COLO668 (cell line): ENCODE measurements around the gene INMT.

ENCODE experiments used
- DNase-seq: peaks from one replicate; lab custom pipeline; 2025; ENCODE audit not compliant: unreplicated experiment; lab: John Stamatoyannopoulos, UW

INMT gene

DNA sequence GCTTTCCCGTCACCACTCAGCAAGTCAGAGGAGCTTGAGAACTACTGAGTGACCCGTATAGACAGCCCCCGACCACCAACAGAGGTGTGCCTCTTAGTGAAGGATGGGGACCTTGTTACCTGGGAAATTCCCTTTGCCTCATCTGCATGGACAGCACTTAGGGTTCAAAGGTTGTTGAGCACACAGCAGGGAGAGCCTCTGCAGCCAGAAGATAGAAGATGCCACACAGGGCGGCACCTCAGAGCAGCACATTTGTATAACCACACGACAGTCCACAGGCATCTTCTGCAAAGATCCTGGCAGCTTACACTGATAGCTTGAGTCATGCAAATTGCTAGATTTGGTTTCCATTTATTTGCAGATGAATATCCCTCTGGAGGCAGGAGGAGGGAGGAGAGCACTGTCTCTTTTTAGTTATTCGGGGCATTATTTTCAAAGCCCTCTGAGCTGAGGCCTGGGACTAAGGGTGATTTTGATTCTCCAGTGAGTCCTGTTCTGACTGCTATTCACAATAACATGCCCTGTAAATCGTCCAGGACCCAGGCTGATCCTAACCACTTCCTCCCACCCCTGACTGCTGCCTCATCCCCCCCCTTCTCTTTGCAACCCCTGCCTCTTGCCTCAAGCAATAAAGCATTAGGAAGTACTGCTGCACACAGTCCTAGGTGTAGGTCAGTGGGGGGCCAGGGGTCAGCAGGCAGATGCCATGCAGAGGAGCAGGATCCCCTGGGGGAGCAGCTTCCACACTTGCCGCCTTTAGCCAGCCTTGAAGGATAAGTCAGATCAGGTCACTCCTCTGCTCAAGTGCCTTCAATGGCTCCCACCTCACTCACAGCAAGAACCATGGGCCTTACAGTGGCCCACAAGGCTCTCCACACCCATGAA is 24.6 kb upstream of the INMT start:
- DNase-seq: no peak

DNA sequence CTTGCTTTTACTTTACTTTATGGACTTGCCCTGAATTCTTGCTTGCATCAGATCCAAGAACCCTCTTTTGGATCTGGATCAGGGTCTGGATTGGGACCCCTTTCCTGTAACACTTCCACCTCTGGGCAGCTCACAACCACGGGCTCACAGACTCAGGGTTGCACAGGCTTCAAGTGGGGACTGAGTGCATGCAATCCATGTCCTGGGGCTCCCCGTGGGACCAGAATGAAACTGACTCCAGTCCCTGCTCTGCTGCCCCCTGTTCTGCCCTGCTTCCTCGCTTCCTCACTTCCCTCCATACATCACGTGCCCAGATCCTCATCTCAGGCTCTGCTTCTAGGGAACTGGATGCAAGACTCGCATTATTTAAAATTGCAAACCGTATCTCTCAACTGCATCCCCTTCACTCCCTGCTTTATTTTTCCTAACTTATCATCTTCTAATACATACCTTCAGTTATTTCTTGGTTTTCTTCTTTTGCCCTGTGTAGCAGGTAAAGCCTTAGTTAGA is 23.3 kb upstream of the INMT start:
- DNase-seq: no peak

DNA sequence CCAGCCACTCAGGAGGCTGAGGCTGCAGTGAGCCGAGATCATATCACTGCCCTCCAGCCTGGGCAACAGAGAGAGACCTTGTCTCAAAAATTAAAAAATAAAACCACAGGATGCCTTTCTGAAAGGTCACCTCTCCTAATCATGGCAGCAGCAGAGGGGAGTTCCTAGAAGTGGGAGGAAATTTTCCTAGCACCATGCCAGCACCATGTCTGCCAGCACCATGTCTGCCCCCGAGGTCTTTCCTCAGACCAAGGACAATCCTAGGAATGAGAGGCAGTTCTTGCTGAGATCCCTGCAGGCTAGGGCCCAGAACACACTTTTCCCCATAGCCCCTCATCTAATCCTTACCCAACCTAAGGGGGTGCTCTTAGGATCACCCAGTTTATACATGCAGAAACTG is 22.3 kb upstream of the INMT start:
- no peak for DNase-seq

GRCh38 chr7:30730097-30730496 is 21.8 kb upstream of the INMT start:
- DNase-seq: no peak

GRCh38 chr7:30730996-30731395 is 20.9 kb upstream of the INMT start:
- DNase-seq: no peak

DNA sequence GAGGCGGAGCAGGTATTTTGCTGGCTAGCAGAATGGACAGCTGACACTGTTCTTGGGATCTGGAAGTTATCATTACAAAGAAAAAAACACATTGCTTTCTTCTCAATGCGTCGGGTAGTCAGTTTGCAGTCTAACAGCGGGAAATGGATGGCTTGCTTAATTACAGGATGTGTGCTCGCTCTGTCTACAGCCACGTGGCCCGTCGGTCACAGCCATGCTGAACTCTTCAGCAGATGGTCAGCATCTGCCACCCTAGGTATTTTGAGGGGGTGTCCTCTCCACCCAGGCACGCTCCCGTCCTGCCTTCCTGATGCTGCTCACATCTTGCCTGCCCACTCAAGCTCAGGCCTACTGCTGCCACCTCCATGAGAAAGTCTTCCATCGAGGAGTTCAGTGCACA is 20.4 kb upstream of the INMT start:
- peak; percentile 19 for DNase-seq

DNA sequence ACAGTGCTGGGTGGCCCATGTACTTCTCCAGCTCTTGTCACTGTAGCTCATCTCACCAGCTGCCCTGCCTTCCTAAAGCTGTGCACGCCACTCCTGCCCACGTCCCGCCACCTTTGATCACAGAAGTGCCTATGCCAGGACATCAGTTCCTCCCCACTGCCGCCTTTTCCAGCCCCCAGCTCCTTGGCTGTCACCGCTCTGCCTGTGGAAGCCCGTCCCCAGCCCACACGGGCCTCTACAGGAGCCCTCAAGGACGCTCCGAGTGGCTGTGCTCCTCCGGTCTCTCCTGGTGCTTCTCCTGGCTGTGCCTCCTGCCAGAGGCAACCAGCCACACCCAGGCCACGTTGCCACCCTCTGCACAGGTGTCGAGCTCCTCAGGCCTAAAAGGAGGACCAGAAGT is 19.3 kb upstream of the INMT start:
- DNase-seq: no peak

DNA sequence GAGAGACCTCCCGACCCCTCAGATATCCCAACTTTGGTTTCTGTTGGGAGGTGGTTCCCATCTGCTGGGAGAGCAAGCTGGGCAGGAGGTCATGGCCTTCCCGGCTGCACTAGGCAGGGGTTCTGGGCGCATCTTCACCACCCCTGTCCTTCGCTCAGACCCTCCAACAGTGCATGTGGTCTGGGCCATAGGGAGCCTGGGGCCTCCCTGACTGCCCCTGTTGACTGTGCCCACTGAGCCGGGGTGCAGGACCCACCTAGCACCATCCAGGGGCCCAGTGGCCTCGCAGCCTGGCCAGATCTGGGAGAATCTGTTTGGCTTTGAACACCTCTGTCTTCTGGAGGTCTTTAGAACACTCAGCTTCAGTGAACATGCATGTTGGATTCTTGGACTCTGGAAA is 18.7 kb upstream of the INMT start:
- DNase-seq: no peak

DNA sequence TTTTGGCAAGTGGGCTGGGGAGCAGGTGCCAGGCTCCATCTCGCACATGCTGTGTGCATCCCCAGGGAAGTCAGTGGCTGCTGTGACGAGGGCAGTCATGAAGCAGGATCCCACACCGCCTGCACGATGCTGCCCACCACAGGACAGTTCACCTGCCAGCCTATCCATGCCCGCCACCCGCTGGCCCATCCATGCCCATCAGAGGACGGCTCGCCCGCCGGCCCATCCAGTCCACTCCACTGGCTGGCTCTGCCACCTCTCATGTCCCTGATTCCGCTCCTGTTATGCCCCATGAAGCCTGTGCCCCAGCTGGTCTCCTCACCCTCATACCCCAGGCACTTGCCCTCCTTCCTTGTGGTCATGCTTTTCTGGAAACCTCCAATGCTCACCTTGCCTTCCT is 18.2 kb upstream of the INMT start:
- DNase-seq: no peak

GRCh38 chr7:30734497-30734896 is 17.4 kb upstream of the INMT start:
- DNase-seq: no peak

- no peak for DNase-seq
Observed at GRCh38 chr7:30735631-30736030, 16.3 kb upstream of the INMT start.

GRCh38 chr7:30736291-30736690 is 15.6 kb upstream of the INMT start:
- DNase-seq: no peak

GRCh38 chr7:30738026-30738915 is 13.7 kb upstream of the INMT start:
- DNase-seq: no peak

DNA sequence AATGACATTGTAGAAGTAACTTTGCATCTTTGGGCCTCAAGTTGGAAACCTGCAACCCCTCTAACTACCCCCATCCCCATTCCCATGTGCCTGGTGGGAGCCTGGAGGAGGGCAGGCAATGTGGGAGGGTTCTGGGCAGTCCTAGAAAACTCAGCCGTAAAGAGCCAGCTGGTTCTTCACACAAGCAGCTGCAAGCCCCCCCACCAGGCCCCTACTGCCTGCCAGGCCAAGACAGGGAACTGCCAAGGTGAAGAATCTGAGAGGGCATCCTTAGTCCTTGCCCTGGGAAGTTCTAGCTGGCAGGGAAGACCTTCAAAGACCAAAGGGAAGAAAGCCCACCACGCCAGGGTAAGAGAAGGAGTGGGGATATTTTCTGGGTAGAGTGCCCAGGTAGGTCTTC is 12.2 kb upstream of the INMT start:
- DNase-seq: no peak

GRCh38 chr7:30740417-30741181 is 11.3 kb upstream of the INMT start:
- DNase-seq: peak; percentile 78

- DNase-seq: no peak
Observed at GRCh38 chr7:30741289-30741688, 10.6 kb upstream of the INMT start.

DNA sequence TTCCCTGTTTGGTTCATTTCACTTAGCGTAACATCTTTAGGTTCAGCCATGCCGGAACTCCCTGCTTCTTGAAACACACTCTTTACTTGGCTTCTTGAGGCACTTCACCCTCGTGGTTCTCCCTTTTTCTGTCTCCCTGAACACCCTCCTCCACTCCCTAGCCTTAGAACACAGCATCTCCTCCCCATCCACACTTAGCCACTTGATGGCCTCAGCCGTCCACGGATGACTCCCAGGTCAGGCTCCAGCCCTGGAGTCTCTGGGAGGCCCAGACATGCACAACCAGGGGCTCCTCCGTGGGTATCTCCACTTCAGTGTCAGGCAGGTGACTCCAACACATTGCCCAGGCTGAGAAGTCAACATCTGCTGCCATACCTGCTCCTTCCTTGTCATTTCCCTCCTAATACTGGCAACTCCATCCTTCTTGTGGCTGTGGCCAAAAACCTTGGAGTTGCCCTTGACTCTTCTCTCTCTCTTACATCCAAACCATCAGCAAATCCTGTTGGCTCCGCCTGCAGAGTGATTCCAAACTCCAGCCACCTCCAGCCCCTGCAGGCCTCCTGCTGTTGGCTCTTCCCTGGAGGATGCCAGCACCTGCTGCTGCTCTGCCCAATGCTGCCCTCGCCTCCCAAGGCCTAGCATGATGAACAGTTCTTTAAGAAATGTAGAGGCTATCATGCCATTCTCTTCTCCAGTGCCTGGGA is 8.4 kb upstream of the INMT start:
- DNase-seq: no peak

DNA sequence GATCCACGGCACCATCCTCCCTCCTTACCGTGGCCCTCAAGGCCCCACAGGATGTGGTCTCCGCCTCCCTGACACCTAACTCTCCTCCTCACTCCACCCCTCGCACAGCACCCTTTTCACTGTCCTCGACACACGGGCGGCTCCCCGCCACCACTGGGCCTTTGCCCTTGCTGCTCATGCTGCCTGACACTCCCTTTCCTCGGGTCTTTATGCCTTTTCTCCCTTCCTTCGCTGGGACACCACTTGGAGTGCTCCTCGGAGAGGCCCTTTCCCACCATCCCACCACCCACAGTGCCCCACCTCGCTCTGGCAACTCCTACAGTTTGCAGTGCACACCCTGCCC is 7.9 kb upstream of the INMT start:
- no peak for DNase-seq

DNA sequence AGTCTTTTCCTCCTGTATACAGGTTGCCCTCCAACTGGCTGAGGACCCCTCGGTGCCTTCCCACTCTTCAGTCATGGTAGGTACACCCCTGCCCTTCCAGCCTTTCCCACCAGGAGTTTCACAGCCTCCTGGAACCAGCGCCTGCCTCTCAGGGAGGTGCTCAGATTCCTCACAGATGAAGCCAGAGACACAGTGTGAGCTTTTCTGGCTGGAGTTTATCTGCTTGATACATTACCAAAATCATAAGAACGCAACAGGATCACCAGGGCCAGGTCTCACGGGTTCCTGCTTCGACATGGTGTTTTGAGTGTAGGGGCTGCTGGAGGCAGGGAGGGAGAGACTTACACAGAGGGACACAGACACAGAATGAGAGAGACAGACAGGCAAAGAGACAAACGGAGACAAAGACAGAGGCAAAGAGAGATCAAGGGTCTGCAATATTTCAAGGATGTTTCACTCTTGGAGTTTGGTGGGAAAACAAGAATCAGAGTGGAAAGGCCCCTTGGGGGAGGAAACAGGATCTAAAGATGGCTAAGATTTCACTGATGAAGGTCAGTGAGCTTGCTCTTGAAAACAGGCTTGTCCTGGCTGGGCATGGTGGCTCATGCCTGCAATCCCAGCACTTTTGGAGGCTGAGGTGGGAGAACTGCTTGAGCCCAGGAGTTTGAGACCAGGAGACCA is 6.5 kb upstream of the INMT start:
- no peak for DNase-seq

- DNase-seq: no peak
Observed at GRCh38 chr7:30750010-30750409, 1.9 kb upstream of the INMT start.
